ENCODE data around the gene PMFBP1.
"Not testable (repeated sequence)": the region's sequence is repeated elsewhere in the genome, so short reads cannot be mapped to it uniquely, and the experiment has no call there.

The PMFBP1 gene

GRCh38 chr16:72104905-72105304, 67.0 kb downstream of the PMFBP1 start:
- no peak for DNase-seq

- no peak for DNase-seq
Measured at GRCh38 chr16:72101195-72101594, 70.8 kb downstream of the PMFBP1 start.

- peak; percentile 70 to 73 (median 71) for DNase-seq
Measured at GRCh38 chr16:72099377-72099818, 72.6 kb downstream of the PMFBP1 start.

- no peak for DNase-seq
Measured at GRCh38 chr16:72098936-72099335, 73.0 kb downstream of the PMFBP1 start.

- DNase-seq, result peak; percentile 75 to 85 (median 83)
Measured at GRCh38 chr16:72094266-72094610, 77.7 kb downstream of the PMFBP1 start.

- peak; percentile 97 to 99 (median 98) for DNase-seq
Measured at GRCh38 chr16:72093448-72094265, 78.3 kb downstream of the PMFBP1 start, which contains the start of the genes DHX38 and TXNL4B. DHX38 (plus strand) TSS chr16:72093847; CDS start chr16:72096158, 2,311 bp downstream. TXNL4B (minus strand) TSS chr16:72093620; CDS start chr16:72090749, 2,871 bp downstream.

- peak; percentile 37 to 56 (median 53) for DNase-seq
Measured at GRCh38 chr16:72092832-72093447, 79.0 kb downstream of the PMFBP1 start.

- DNase-seq, result no peak
Measured at GRCh38 chr16:72091217-72091616, 80.7 kb downstream of the PMFBP1 start.

- DNase-seq, result no peak
Measured at GRCh38 chr16:72085002-72085401, 87.0 kb downstream of the PMFBP1 start.

- no peak for DNase-seq
Measured at GRCh38 chr16:72084445-72084844, 87.5 kb downstream of the PMFBP1 start.

GRCh38 chr16:72083778-72084404, 88.1 kb downstream of the PMFBP1 start:
- no peak for DNase-seq

GRCh38 chr16:72076991-72077706, 94.8 kb downstream of the PMFBP1 start:
- not testable (repeated sequence) for DNase-seq

GRCh38 chr16:72075067-72075466, 96.9 kb downstream of the PMFBP1 start:
- not testable (repeated sequence) for DNase-seq

GRCh38 chr16:72073560-72074230, 98.3 kb downstream of the PMFBP1 start:
- DNase-seq, result no peak

GRCh38 chr16:72072514-72073342, 99.2 kb downstream of the PMFBP1 start:
- DNase-seq, result no peak

All from suppressor macrophage treated with lipopolysaccharide for 1 hour (primary cell).